Activated T-cell treated with anti-CD3 and anti-CD28 coated beads for 1 hour (primary cell): ENCODE measurements around the gene SYTL4.
A peak's percentile ranks its signal among the peaks of the same experiment; 100 is the strongest.

Source experiments
- DNase-seq: peaks from one replicate; pipeline ENCODE4 v3.0.0-alpha.2; 2020; ENCODE audit warnings: low read depth

SYTL4 gene

DNA sequence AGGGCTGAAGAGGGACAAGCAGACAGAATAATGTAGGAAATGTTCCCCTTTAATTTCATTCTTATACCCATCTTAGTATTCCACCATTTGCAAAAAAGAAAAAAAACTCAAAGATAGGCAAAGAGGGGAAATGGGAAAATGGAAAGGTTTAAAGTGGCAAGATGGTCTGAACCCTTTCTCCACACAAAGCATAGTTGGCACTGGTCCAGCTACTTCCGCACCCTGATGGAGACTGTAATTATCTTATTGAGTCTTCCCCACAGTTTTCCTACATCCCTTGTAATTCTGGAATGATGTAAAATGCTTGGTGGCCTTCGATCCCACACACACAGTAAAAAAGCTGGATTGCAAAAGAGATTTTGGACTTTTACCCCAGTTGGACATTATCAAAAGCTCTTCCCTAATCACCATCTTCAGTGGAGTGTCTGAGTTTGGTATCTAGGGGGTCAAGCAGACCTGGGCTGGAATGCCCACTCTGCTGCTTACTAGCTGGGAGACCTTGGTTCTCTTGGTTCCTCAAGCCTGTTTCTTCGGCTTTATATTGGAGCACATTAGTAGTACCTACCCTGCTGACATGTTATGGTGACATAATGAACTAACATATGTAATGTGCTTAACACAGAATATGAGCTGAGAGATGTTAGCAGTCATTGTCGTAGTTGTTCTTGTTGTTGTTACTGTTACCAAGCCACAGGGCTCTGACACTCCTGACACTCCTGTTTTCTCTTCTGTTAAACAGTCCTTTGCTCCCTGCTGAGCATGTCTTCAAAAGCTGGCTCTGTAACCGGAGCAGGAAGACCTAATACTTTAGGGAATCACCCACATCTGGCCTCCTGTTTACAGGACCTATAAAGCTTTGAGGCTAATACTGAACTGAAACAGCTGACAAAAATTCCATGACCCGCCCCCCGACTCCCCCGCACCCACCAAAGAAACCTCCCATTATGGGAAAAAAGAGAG is 83.2 kb downstream of the SYTL4 start:
- DNase-seq, result no peak

DNA sequence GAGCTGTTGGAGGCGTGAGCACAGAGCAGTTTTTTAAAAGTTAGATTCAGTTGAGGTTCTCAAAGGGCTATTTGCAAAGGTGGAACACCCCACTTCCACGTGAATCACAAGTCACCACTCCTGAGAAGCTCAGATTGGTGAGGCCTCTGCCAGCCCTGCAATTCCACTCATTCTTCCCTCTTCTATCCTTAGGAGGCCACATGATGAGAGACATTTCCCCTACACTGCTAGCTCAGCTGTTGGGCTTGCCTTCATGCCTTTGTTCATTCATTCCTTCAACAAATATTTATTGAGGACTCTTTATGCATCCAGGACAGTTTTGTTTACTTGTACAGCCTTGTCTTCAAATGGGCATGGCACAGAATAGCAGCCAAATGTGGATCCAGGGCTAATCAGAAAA is 84.2 kb downstream of the SYTL4 start:
- DNase-seq, result no peak

DNA sequence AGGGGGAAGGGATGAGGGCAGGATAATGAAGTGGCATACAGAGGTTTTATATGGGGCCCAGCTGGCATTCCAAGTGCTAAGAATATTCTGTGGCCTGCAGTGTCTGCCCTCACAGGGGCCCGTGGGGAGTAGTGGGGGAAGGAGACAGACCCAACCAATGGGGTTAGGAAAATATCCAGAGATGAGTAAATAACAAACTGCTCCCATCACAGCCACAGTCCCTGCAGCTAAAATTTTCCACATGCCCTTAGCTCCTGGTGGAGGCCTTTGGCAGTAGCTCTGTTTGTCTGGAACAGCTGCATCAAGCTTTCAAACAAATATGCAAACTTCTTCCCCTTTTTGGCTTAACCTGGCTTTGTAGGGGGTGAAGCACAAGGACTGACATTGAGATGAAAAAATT is 84.8 kb downstream of the SYTL4 start:
- no peak for DNase-seq

DNA sequence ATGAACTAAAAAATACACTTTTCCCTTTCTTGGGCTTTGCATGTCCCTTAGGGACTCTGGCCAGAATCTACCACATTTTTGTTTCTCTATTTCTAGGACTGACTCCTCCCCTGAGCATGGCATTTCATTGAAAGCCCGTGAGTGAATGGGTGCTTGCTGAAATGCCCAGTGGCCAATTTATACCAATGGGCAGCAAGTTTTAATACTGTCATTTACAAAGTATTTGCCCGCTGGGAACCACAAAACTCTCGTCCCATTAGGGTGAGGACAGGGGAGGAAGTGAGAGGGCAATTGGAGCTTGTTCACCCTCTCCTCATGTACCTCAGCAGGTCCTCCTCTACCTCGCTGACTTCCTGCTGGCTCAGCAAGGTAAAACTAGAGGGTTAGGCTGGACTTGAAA is 86.8 kb downstream of the SYTL4 start:
- DNase-seq, result no peak

DNA sequence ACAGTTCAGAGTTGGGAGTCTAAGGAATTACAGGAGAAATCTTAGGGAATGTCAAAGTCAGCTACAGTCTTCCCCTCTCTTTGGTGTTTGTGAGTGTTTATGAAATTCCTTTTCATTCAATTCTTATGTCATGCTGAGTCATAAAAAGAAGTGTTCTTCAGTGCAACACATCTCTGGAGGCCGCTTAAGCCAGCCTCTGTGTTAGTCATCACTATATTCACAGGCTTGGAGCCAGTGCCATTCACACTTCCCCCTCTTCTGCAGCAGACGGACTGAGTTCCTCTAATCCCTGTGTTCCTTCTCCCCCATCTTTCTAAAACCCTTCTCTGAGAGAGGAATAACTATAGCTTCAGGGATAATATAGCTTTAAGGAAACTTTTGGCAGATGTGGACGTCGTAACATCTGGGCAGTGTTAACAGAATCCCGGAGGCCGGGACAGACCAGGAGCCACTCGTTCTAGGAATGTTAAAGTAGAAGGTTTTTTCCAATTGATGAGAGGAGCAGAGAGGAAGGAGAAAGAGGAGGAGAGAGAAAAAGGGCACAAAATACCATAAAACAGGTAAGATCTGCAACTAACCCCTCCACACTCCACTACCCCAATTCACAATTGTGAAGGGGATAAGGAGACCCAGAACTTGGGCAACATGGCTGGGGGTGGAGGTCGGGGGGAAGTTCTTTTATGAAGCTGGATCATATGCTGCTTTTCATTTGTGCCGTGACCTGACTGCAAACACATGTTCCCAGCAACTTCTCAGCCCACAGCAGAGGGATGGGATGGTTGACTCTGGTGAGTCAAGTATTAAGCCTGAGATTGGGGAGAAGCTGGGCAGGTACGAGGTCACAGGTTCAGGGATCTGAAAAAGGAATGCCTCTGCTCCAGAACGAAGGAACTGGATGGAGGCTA is 87.7 kb downstream of the SYTL4 start, which contains the start of gene SRPX2:
Gene SRPX2 (plus strand): TSS at position 244 of the 905 bp plus-strand sequence. CDS start 2,124 bp downstream, outside the sequence.
- DNase-seq, result no peak

DNA sequence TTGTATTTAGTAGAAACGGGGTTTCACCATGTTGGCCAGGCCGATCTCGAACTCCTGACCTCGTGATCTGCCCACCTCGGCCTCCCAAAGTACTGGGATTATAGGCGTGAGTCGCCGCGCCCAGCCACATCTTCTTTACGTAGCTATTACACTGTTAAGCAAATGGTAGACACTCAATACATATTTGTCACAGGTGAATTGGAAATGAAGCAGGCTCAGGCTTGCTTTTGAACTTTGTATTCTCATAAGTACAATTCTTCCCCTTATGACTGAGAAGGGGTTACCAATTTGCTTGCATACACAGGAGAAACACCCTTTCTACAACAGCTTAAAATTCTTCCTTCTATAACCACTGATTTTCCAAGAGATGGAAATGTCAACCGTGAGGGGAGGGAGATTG is 88.7 kb downstream of the SYTL4 start:
- DNase-seq, result no peak

DNA sequence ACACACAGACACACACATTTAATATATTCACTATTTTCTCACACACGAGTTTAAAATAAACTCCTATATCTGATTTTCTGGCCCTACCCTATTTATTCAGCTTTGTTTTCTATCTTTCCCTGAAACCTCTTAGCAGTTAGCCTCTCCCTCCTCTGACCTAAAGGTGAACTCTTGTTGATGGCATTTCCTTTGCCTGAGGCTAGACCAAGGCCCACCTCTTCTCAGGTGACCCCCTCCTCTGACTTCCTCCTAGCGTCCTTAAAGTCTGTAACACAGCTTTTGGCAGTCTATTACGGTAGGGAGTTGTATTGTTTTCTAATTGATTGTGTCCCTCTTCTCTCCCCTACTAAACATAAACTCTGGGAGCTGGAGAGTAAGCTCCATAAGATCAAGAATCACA is 89.6 kb downstream of the SYTL4 start:
- DNase-seq, result no peak

DNA sequence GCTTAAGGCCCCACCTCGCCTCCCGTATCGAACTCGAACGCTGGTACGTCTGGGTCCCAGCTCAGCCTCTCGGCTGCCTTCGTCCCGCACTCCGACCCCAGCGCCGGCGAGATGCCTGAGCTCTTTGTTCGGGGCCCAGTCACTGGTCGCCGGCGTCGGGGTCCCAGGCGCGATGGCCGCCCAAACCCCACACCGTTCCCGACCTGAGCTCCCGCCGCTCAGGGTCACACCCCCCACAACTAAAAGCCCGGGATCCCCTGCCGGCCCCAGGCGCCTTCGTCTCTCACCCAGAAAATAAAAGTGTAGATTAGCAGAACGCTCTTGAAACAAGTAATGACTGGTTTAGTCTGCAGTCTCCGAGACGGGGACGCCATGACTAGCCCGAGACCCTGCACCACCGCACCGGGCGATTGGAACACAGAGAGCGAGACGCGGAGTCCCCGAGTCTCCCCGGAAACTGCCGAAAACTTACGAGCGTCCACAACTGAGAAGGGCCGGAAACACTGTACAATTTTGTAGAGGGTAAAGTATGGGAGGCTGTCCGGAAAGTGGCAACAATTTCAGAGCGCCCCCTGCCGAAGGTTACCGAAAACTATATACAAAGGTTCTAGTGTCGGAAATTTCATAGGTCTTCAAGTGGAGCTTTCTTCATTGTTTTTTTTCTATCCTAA is 95.5 kb downstream of the SYTL4 start, which contains the start of gene TSPAN6:
Gene TSPAN6 (minus strand): TSS at position 486 of the 671 bp plus-strand sequence. CDS start 112 bp downstream, at position 374.
- DNase-seq, result peak; percentile 65

DNA sequence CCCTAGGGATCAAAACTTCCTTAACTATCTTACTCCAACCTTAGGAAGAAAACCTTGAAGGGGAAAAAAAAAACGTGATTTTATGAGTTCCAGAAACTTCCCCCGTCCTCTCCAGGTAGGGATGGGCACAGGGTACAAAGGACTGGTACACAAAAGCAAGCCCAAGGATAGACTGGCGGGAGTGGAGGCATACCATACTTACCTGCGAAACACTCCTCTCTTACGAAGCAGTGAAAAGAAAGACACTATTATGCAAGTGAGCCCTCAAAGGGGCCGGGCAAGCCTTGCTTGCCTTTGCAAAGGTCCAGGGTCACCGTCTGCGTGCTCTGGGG is 96.0 kb downstream of the SYTL4 start:
- no peak for DNase-seq

DNA sequence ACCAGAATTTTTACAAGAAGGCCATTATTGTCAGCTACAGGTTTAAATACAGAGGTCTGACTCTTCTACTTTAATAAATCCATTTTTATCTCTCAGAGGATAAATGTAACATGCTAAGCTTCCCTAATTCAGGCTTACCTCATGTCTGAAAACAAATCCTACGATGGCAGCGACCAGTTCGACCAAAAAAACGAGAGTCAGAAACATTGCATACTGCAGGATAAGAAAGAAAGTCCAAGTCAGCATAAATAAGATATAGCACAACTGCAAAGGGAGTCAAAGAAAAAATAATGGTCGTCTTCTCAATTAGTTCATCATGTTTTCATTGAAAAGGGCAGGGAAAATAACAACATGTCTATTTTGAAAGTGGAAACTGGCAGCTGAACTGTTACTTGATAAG is 96.9 kb downstream of the SYTL4 start:
- DNase-seq, result no peak

DNA sequence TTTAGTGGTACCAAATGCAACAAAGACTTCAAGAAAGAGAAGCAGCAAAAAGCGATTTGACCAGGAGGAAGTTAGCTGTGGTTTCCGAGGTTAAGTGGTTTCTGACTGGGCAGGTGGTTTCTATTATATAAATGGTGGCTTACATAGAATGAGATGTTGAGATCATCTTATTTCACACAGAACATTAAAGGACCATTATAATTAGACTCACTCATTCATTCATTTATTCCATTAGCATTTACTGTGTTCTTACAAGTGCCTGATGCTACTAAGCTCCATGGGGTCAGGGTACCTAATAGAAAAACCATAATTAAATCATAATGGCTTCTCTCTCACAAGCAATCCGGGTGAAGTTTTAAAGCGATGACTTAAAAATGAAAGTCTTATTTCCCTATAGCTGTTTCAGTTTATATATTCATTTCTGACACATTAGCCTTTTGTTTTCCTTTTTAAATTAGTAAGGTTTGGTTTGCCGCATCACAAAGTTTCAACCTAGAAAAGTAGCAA is 105.9 kb downstream of the SYTL4 start:
- no peak for DNase-seq
